Muscle layer of duodenum (tissue), 2 donors: ENCODE measurements around the gene DPP6.
"Not testable (repeated sequence)": the region's sequence is repeated elsewhere in the genome, so short reads cannot be mapped to it uniquely, and the experiment has no call there.

ENCODE experiments used
- H3K27ac ChIP-seq: one replicate; pipeline ENCODE4 v1.7.0; 2013; ENCODE audit warnings: mild to moderate bottlenecking, low read length
- H3K27me3 ChIP-seq: one replicate; pipeline ENCODE4 v1.7.0; 2013; ENCODE audit warnings: low read depth, mild to moderate bottlenecking, control low read depth, low read length
- H3K36me3 ChIP-seq, 2 donors: one replicate each; pipeline ENCODE4 v1.7.0; 2013; ENCODE audit warnings: low read length in 2 of 2, control low read depth in 1 of 2, mild to moderate bottlenecking in 1 of 2; ENCODE audit not compliant: insufficient read depth in 2 of 2, control insufficient read depth in 1 of 2
- H3K4me1 ChIP-seq, 2 donors: one replicate each; pipeline ENCODE4 v1.7.0; 2013; ENCODE audit warnings: low read length in 2 of 2, mild to moderate bottlenecking in 2 of 2, control low read depth in 1 of 2, moderate library complexity in 1 of 2; ENCODE audit not compliant: insufficient read depth in 2 of 2, control insufficient read depth in 1 of 2
- H3K4me3 ChIP-seq, 2 donors: one replicate each; pipeline ENCODE4 v1.7.0; 2013; ENCODE audit warnings: low read length in 2 of 2, low read depth in 1 of 2, mild to moderate bottlenecking in 1 of 2
- H3K9me3 ChIP-seq, 2 donors: one replicate each; pipeline ENCODE4 v1.7.0; 2013; ENCODE audit warnings: low read length in 2 of 2, control low read depth in 1 of 2, mild to moderate bottlenecking in 1 of 2; ENCODE audit not compliant: control insufficient read depth in 1 of 2
- donor health status: healthy.

DPP6 gene

DNA sequence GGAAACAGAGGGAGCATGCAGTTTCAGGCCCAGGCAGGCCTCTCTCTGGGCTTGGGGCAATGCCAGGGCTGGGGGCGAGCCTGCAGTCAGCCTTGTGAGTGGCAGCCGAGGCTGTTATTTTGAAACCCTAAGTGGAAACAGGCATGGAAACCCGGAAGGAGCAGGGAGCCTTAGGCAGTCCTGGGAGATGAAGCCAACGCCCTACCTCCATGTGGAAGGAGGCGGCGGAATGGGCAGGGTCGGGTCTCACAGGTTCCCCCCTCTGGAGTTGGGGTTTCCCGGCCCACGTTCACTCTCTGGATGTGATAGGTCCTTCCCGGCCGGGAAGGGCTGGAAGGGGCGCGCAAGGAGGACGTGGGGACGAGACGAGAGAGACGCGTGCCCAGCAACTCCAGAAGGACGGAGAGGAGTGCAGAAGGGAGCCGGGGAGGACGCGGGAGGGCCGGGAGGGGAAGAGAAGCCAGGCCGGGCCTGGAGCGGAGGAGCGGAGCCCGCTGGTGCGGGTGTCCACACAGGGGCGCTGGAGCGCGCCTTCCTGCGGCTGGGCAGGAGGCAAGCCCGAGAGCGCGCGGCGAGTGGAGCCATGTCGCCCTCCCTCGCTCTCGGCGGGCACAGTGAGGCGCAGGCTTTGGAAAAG is 1.1 kb upstream of the DPP6 start:
- peak overlapping the region in 1 of 2 donors; percentile 35 for H3K4me3 ChIP-seq
- H3K27ac ChIP-seq, H3K4me1 ChIP-seq, H3K36me3 ChIP-seq, H3K9me3 ChIP-seq, H3K27me3 ChIP-seq: not testable (repeated sequence)

DNA sequence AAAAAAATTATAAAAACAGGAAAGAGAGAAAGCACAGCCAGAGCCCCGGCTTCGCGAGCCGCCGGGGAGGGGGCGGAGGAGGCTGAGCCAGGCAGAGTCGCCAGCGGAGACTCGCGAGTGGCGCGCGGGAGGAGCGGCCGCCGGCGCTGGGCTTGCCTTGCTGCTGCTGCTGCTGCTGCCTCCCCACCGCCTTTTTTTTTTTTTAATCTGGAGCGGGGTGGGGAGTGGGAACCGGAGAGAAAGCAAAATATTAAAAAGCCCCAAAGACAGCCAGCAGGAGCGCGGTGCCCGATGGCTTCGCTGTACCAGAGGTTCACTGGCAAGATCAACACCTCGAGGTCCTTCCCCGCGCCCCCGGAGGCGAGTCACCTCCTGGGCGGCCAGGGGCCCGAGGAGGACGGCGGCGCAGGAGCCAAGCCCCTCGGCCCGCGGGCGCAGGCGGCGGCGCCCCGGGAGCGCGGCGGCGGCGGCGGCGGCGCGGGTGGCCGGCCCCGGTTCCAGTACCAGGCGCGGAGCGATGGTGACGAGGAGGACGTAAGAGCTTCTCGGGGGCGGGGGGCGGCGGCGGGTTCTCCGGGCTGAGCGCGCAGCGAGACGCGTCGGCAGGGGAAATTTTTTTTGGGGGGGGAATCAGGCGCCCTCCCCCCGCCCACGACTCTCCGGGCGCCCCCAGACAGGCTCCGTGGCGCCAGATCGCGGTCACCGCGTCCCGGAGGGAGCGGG is 493 bp downstream of the DPP6 start:
- not testable (repeated sequence) for H3K27ac ChIP-seq, H3K4me1 ChIP-seq, H3K27me3 ChIP-seq, H3K36me3 ChIP-seq, H3K9me3 ChIP-seq
- peak overlapping the region in 1 of 2 donors; percentile 35 for H3K4me3 ChIP-seq

DNA sequence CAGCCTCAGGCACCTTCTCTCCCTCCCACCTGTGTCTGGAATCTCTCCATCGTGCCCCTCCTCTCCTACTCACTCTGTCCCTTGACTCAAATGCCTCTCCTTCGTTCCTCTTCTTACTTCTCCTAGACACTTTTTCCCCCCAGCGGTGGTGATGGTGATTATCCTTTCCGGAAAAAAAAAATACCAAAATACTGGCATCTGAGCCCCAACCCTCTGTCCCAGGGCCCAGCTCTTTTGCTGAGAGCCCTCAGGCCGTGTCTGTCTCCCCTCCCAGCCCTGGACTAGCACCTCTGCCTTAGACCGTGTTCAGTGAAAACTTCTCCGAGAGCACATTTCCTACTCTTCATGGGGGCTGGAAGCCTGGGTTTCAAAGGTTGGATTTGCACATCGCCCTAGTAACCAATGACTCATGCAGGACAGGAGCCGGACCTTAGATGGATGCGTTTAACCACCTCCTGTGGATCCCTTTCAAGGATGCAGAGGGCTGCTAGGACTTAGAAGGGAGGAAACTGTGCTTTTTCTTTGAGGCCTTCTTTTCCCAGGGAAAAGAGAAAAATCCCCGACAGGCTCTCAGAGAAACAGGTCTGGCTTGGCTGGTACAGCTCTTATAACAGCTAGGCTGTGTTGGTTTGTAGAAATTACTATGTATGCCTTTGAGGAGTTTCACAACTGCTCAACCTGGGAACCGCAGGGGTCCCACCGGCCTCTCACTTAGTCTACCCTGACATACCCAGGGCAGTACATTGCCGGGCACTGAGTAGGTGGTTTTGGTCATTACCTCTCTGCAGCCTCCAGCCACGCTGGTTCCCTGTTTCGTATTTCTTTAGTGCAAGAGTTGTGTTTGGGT is 1.5 kb downstream of the DPP6 start:
- not testable (repeated sequence) for H3K9me3 ChIP-seq, H3K27ac ChIP-seq, H3K27me3 ChIP-seq, H3K36me3 ChIP-seq, H3K4me1 ChIP-seq, H3K4me3 ChIP-seq

DNA sequence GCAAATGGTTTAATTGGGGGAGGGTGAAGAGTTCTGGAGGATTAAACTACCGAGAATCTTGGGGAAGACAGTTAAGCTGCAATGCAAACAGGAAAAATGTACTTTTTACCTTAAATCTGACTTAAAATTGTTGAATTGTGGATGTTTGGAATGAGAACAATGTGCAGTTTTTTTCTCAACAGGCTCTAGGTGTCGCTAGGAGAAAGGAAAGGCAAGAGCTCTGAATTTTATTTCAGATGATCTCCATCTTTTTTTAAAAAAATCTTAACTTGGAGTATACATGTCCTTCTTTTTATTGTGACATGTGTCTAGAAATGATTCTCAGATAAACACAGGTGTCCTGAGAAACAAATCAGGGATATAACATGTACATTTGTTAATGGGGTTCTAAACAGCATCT is 2.5 kb downstream of the DPP6 start:
- H3K9me3 ChIP-seq, H3K27me3 ChIP-seq, H3K27ac ChIP-seq, H3K36me3 ChIP-seq, H3K4me3 ChIP-seq, H3K4me1 ChIP-seq: not testable (repeated sequence)

DNA sequence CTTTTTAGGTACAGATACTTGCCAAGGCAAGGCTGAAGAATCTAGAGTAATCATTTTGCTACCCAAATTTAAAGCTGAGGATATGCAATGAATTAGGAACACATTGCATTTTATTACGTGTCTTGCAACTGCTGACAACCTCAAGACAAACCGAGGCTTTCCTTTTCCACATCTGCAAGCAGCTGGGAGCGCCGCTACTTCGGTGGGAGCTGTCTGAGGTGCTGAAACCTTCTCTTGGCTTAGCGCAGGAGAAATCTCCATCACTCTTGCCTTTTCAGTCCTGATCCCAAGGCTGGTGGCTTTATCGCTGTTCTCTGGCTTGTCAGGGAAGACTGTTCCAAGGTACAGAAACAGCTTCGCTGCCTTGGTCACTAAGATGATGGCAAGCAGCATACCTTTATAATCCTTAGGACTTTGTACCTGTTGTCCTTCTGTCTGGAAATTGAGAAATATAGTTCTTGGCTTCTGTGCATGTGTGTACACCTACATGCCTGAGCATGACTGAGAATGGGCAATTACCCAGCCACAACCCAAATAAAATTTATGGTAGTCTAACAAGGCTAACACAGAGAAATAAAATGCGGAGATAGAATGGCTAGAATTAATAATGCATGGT is 3.4 kb downstream of the DPP6 start:
- H3K4me3 ChIP-seq, H3K27ac ChIP-seq, H3K4me1 ChIP-seq, H3K9me3 ChIP-seq, H3K36me3 ChIP-seq, H3K27me3 ChIP-seq: not testable (repeated sequence)

DNA sequence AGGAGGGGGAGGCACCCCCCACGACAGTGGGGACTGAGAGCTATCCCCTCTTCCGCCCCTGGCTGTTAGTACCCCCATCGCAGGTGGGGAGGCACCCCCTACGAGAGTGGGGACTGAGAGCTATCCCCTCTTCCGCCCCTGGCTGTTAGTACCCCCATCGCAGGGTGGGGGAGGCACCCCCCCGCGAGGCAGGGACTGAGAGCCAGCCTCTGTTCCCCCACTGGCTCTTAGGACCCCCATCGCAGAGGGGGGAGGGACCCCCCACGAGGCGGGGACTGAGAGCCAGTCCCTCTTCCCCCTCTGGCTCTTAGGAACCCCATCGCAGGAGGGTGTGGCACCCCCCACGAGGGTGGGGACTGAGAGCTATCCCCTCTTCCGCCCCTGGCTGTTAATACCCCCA is 6.6 kb downstream of the DPP6 start:
- H3K27me3 ChIP-seq, H3K4me1 ChIP-seq, H3K27ac ChIP-seq, H3K9me3 ChIP-seq, H3K4me3 ChIP-seq, H3K36me3 ChIP-seq: not testable (repeated sequence)

DNA sequence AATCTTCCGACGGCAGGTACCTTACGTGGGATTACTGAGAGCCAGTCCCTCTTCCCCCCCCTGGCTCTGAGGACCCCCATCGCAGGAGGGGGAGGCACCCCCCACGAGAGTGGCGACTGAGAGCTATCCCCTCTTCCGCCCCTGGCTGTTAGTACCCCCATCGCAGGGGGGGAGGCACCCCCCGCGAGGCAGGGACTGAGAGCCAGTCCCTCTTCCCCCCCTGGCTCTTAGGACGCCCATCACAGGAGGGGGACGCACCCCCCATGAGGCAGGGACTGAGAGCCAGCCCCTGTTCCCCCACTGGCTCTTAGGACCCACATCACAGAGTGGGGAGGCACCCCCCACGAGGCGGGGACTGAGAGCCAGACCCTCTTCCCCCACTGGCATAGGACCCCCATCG is 8.4 kb downstream of the DPP6 start:
- not testable (repeated sequence) for H3K27me3 ChIP-seq, H3K4me3 ChIP-seq, H3K4me1 ChIP-seq, H3K27ac ChIP-seq, H3K36me3 ChIP-seq, H3K9me3 ChIP-seq

DNA sequence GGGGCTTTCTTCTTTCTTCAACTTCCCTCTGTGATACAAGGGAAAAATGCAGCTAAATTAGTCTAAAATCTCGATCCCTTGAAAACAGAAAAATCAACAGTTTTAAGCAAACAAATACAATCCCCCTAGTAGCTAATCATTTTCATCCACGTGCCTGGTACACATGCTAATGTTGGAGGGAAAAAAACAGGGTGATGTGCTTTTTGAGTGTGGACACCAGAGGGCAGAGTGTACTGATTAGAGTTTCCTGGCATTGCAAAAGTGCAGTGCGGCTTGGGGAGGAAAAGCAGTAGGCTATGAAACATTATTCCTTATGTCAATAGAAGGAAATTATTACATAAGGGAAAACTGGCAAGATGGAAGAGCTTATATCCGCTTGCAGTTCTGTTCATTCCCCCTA is 19.6 kb downstream of the DPP6 start:
- not testable (repeated sequence) for H3K4me3 ChIP-seq, H3K9me3 ChIP-seq, H3K36me3 ChIP-seq, H3K27ac ChIP-seq, H3K4me1 ChIP-seq, H3K27me3 ChIP-seq

DNA sequence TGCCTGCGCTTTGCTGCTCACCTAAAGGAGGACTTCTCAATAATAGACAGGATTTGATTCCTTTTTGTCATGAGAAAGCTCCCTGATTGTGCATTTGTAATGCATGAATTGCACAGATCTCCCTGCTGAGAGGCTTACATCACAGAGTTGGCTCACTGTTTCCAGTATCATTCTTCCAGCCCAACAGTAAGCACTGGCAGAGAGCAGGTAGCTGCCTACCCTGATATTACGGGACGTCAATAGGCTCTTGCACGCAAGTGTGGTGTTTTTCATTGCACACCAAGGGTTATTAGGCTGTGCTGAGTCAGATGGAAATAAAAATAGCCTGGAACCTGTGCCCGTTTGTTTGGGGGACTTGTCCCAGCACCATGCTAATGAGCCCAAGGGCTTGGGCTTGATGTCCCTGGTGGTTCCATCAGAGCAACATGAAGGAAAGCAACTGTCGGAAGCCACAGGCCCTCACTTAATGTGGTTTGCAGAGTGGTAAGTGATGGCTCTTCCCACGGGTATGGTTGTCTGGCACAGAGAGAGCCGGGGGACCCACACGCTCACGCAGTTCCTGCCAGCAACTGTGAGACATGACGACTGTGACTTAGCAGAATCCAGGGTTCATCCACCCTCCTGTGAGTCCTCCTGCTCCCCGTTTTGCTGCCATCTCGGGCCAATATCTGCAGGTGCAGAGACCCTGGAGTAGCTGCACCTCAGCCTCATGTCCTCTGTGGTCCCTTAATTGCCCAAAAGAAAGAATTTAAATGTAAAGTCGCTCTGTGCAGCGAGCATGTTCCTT is 20.4 kb downstream of the DPP6 start:
- H3K9me3 ChIP-seq, H3K4me1 ChIP-seq, H3K27me3 ChIP-seq, H3K36me3 ChIP-seq, H3K27ac ChIP-seq, H3K4me3 ChIP-seq: not testable (repeated sequence)

DNA sequence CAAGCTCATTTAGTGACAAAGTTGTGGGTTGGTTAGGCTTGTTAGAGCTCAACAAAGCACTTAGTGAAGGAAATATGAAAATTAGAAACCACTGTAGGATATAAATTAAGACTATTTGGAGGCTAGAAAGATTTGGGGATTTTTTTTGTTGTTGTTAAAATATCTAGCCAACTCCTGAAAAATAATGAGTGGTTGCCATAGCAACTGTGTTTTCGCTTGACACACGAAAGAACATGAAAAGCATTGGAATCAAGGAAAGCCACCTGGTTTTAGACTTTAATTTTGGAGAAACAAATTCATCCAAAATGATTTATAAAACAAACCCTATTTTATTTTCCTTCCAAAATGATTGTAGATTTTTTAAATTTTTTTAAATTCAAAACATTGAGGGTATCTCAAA is 26.3 kb downstream of the DPP6 start:
- not testable (repeated sequence) for H3K27me3 ChIP-seq, H3K4me3 ChIP-seq, H3K27ac ChIP-seq, H3K4me1 ChIP-seq, H3K9me3 ChIP-seq, H3K36me3 ChIP-seq

DNA sequence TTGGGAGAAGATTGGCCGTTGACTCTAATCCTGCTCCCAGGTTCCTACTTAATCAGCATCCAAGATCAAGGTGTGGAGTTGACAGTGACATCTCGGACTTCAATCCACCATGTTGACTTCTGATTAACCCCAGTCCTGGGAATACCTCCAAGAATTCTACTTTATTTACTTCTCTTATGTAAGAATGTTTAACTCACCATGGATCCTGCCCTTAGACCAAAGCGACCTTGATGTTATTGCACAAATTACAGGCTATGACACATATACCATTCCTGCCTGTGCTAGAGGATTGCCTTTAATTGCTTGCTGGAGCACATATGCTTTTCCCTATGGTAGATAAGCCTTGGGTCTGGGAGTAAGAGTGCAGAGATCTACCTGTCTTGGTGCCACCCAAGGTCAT is 28.1 kb downstream of the DPP6 start:
- not testable (repeated sequence) for H3K9me3 ChIP-seq, H3K4me1 ChIP-seq, H3K27me3 ChIP-seq, H3K36me3 ChIP-seq, H3K27ac ChIP-seq, H3K4me3 ChIP-seq
